Vagina (tissue), 2 donors: ENCODE measurements around the gene MBNL2. TPM values are rescaled to one million over a fixed set of nuclear protein-coding genes. Genes with fewer than 3 reads are reported as not detected.
A peak's percentile ranks its signal among the peaks of the same experiment; 100 is the strongest.

Experiments
- DNase-seq, 2 donors: peaks; one replicate each; pipeline ENCODE4 v3.0.0-alpha.2; 2017; ENCODE audit errors: extremely low spot score in 2 of 2
- H3K27ac ChIP-seq: fragments of 200-600 bp; sonication (generic); one replicate; pipeline ENCODE4 v1.5.1; 2019
- H3K27me3 ChIP-seq: fragments of 200-600 bp; sonication (generic); one replicate; pipeline ENCODE4 v1.5.1; 2019
- H3K36me3 ChIP-seq, 2 donors: fragments of 200-600 bp; sonication (generic); one replicate each; pipeline ENCODE4 v1.5.1; 2017 to 2019
- H3K4me1 ChIP-seq: fragments of 200-600 bp; sonication (generic); one replicate; pipeline ENCODE4 v1.5.1; 2019
- H3K4me3 ChIP-seq, 2 donors: fragments of 200-600 bp; sonication (generic); 1 replicate in 1 of 2; 2 replicates in 1 of 2; pipeline ENCODE4 v1.5.1; 2016 to 2019
- H3K9me3 ChIP-seq: fragments of 200-600 bp; sonication (generic); one replicate; pipeline ENCODE4 v1.5.1; 2019
- CTCF ChIP-seq, 3 experiments: fragments of 450-650 bp in 2 of 3; fragments of 200-600 bp in 1 of 3; sonication (generic) in 1 of 3; IDR thresholded peaks; one replicate each; pipeline ENCODE4 v1.5.1; 2017 to 2019; ENCODE audit warnings: antibody characterized with exemption in 3 of 3, mild to moderate bottlenecking in 2 of 3, moderate library complexity in 2 of 3
- POLR2A ChIP-seq, 2 donors: fragments of 450-650 bp; IDR thresholded peaks; one replicate each; pipeline ENCODE4 v1.6.1; 2017; ENCODE audit warnings: antibody characterized with exemption in 2 of 2, mild to moderate bottlenecking in 2 of 2, moderate library complexity in 2 of 2
- POLR2AphosphoS5 ChIP-seq, 2 donors: sonication (generic); formaldehyde crosslinking; IDR thresholded peaks; one replicate each; pipeline ENCODE4 v1.9.0; 2017; ENCODE audit warnings: antibody characterized with exemption in 2 of 2, mild to moderate bottlenecking in 2 of 2, low read depth in 1 of 2; ENCODE audit not compliant: insufficient read depth in 1 of 2
- intact Hi-C: fragments of 100-400 bp; cut with DNase I; formaldehyde crosslinking; loops from one replicate; pipeline ENCODE4 v1.15.1; 2023
- total RNA-seq: library from RNA; depleted of rRNA; stranded (reverse); fragments of >200 nt; gene quantifications from one replicate; pipeline ENCODE4 v1.2.3, GENCODE V29; 2016

Gene MBNL2
- total RNA-seq, 1 donor from 2014 or later: 63.1 TPM

- Histone ChIP-seq H3K4me1 (peaks cover 99% of the 10 kb centered on the region), H3K27me3 (no peaks in the 10 kb centered on the region), H3K27ac (peak overlapping the region; percentile 70), H3K9me3 (no peaks in the 10 kb centered on the region), H3K36me3 (peaks cover 0 to 11% of the 10 kb centered on the region in 2 donors), H3K4me3 (no peak overlapping the region)
- TF ChIP-seq POLR2A (IDR thresholded peaks at IDR 0.05) (no peak), CTCF (IDR thresholded peaks at IDR 0.05) (no peak), POLR2AphosphoS5 (IDR thresholded peaks at IDR 0.05; ENCODE audit: insufficient read depth in 1 of 2, low read depth in 1 of 2) (no peak)
- DNase-seq: no peak
- intact Hi-C loops: no loop called here
These were observed 58.3 kb downstream of the MBNL2 start for GRCh38 chr13:97280478-97280877.

- peak in 1 of 2 donors; percentile 54 for DNase-seq
- Histone ChIP-seq H3K4me3 (no peak overlapping the region), H3K27ac (peak overlapping the region; percentile 70), H3K36me3 (peaks cover 0 to 7% of the 10 kb centered on the region in 2 donors), H3K27me3 (no peaks in the 10 kb centered on the region), H3K9me3 (no peaks in the 10 kb centered on the region), H3K4me1 (peaks cover 99% of the 10 kb centered on the region)
- TF ChIP-seq POLR2A (IDR thresholded peaks at IDR 0.05) (no peak), CTCF (IDR thresholded peaks at IDR 0.05) (no peak), POLR2AphosphoS5 (IDR thresholded peaks at IDR 0.05; ENCODE audit: insufficient read depth in 1 of 2, low read depth in 1 of 2) (no peak)
- intact Hi-C loops: no loop called here
These were observed 58.9 kb downstream of the MBNL2 start for GRCh38 chr13:97281028-97281427.

GRCh38 chr13:97282705-97283104 is 60.6 kb downstream of the MBNL2 start:
- intact Hi-C loops: no loop called here
- no peak overlapping the region for H3K4me3 ChIP-seq
- H3K36me3 ChIP-seq: no peaks in the 10 kb centered on the region
- H3K9me3 ChIP-seq: no peaks in the 10 kb centered on the region
- TF ChIP-seq POLR2AphosphoS5 (IDR thresholded peaks at IDR 0.05; ENCODE audit: insufficient read depth in 1 of 2, low read depth in 1 of 2) (no peak), CTCF (IDR thresholded peaks at IDR 0.05) (no peak), POLR2A (IDR thresholded peaks at IDR 0.05) (no peak)
- no peaks in the 10 kb centered on the region for H3K27me3 ChIP-seq
- peak overlapping the region; percentile 12 for H3K27ac ChIP-seq
- no peak for DNase-seq
- H3K4me1 ChIP-seq: peaks cover 97% of the 10 kb centered on the region

- Histone ChIP-seq H3K27me3 (no peaks in the 10 kb centered on the region), H3K27ac (peak overlapping the region; percentile 6), H3K36me3 (no peaks in the 10 kb centered on the region), H3K9me3 (no peaks in the 10 kb centered on the region), H3K4me3 (no peak overlapping the region), H3K4me1 (peaks cover 92% of the 10 kb centered on the region)
- DNase-seq: no peak
- TF ChIP-seq POLR2A (IDR thresholded peaks at IDR 0.05) (no peak), CTCF (IDR thresholded peaks at IDR 0.05) (no peak), POLR2AphosphoS5 (IDR thresholded peaks at IDR 0.05; ENCODE audit: insufficient read depth in 1 of 2, low read depth in 1 of 2) (no peak)
- intact Hi-C loops: no loop called here
These were observed 61.8 kb downstream of the MBNL2 start for GRCh38 chr13:97283888-97284287.

GRCh38 chr13:97284558-97284957 is 62.4 kb downstream of the MBNL2 start:
- no peaks in the 10 kb centered on the region for H3K36me3 ChIP-seq
- no peaks in the 10 kb centered on the region for H3K9me3 ChIP-seq
- H3K4me3 ChIP-seq: no peak overlapping the region
- H3K27me3 ChIP-seq: no peaks in the 10 kb centered on the region
- DNase-seq: no peak
- H3K27ac ChIP-seq: peak overlapping the region; percentile 6
- peaks cover 92% of the 10 kb centered on the region for H3K4me1 ChIP-seq
- intact Hi-C loops: no loop called here
- TF ChIP-seq CTCF (IDR thresholded peaks at IDR 0.05) (no peak), POLR2A (IDR thresholded peaks at IDR 0.05) (no peak), POLR2AphosphoS5 (IDR thresholded peaks at IDR 0.05; ENCODE audit: insufficient read depth in 1 of 2, low read depth in 1 of 2) (no peak)
